Skeletal muscle tissue (tissue), 5 donors: Measurements from ENCODE around the gene PLGLB1. TPM values are rescaled to one million over a fixed set of nuclear protein-coding genes. Genes with fewer than 3 reads are reported as not detected.
"Not testable (repeated sequence)": the region's sequence is repeated elsewhere in the genome, so short reads cannot be mapped to it uniquely, and the experiment has no call there.

Experiments used
- H3K27ac ChIP-seq: one replicate; pipeline ENCODE4 v1.7.0; 2013; ENCODE audit warnings: mild to moderate bottlenecking, low read depth, low read length, inconsistent platforms
- H3K27me3 ChIP-seq, 3 donors: one replicate each; pipeline ENCODE4 v1.7.0; 2013; ENCODE audit warnings: low read length in 3 of 3; ENCODE audit not compliant: control insufficient read depth in 3 of 3, insufficient read depth in 3 of 3
- H3K36me3 ChIP-seq, 3 donors: one replicate each; pipeline ENCODE4 v1.7.0; 2013; ENCODE audit warnings: low read length in 3 of 3; ENCODE audit not compliant: control insufficient read depth in 3 of 3, insufficient read depth in 3 of 3
- H3K4me1 ChIP-seq, 3 donors: one replicate each; pipeline ENCODE4 v1.7.0; 2013; ENCODE audit warnings: low read length in 3 of 3, mild to moderate bottlenecking in 3 of 3; ENCODE audit not compliant: control insufficient read depth in 3 of 3, insufficient read depth in 3 of 3
- H3K4me3 ChIP-seq, 3 donors: one replicate each; pipeline ENCODE4 v1.7.0; 2013; ENCODE audit warnings: low read length in 3 of 3
- H3K9ac ChIP-seq, 3 donors: one replicate each; pipeline ENCODE4 v1.7.0; 2013; ENCODE audit warnings: low read length in 3 of 3, mild to moderate bottlenecking in 3 of 3, moderate library complexity in 2 of 3, low read depth in 1 of 3
- H3K9me3 ChIP-seq, 3 donors: one replicate each; pipeline ENCODE4 v1.7.0; 2013; ENCODE audit warnings: low read length in 3 of 3; ENCODE audit not compliant: control insufficient read depth in 3 of 3
- small RNA-seq: library from RNA; depleted of rRNA; stranded (forward); fragments of <200 nt; gene quantifications from one replicate; pipeline ENCODE3, GENCODE V24; 2014
- total RNA-seq: library from RNA; depleted of rRNA; stranded (reverse); fragments of >200 nt; gene quantifications from one replicate; pipeline ENCODE4 v1.2.3, GENCODE V29; 2014
- donor health status: Osteomylitis.

PLGLB1 gene
- total RNA-seq, 1 donor from 2014 or later = 2.1 TPM

DNA sequence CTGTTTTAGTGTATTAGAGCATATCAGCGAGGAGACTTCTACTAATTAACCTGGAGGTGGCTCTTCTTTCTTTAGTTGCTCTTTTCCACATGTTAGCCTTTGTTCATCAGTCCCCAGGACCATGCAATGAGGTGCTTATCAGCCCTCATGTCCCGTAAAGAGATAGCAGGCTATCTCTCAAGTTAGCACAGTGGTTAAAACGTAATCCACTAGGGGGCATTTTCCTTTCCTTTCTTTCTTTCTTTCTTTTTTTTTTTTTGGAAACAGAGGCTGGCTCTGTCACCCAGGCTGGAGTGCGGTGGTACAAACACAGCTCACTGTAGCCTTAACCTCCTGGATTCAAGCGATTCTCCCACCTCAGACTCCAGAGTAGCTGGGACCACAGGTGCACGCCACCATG is 4.3 kb upstream of the PLGLB1 start:
- not testable (repeated sequence) for H3K9me3 ChIP-seq, H3K27ac ChIP-seq, H3K9ac ChIP-seq, H3K36me3 ChIP-seq, H3K27me3 ChIP-seq, H3K4me1 ChIP-seq, H3K4me3 ChIP-seq

DNA sequence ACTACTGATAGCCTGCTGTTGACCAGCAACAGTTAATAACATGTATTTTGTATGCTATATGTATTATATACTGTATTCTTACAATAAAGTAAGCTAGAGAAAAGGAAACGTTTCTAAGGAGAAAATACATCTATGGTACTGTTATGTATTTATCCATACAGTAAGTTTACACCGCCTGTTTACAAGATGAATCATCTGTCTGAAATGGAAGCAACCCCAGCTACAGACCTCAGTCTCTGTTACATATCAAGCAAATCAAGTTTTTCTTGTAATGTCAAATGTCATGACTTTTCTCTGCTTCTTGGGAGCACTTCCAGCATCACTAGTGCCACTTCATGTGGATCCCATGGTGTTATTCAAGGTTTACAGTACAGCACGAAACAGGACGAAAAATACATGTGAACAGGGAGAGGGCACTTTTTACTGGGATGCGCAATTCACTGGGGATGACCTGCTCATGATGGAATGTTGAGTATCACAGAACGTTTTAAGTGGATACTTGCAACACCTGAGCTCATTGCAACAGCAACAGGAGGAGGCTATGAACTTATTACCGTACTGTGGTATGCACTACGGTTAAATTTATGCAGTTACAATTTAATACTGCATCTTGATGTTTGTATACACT is 2.5 kb upstream of the PLGLB1 start:
- H3K27ac ChIP-seq, H3K9me3 ChIP-seq, H3K4me1 ChIP-seq, H3K27me3 ChIP-seq, H3K9ac ChIP-seq, H3K4me3 ChIP-seq, H3K36me3 ChIP-seq: not testable (repeated sequence)

DNA sequence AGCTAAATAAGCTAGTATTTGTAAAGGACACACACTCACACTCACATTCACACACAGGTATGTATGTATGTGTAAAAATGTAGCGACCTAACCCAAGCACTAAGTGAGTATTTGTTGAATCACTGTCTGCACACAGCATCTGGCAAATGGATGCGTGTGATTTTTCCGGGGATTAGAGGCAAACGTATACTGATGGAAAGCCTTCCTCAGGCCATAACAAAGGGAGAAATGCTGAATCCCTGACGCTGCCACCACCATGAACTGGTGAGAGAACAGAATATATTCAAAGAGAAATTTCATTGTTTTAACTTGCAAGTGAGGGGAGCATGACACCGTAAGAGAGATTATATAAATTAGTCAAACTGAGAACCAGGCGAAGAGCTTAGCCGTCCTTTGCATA is 601 bp downstream of the PLGLB1 start:
- not testable (repeated sequence) for H3K9me3 ChIP-seq, H3K27me3 ChIP-seq, H3K27ac ChIP-seq, H3K36me3 ChIP-seq, H3K4me1 ChIP-seq, H3K4me3 ChIP-seq, H3K9ac ChIP-seq

DNA sequence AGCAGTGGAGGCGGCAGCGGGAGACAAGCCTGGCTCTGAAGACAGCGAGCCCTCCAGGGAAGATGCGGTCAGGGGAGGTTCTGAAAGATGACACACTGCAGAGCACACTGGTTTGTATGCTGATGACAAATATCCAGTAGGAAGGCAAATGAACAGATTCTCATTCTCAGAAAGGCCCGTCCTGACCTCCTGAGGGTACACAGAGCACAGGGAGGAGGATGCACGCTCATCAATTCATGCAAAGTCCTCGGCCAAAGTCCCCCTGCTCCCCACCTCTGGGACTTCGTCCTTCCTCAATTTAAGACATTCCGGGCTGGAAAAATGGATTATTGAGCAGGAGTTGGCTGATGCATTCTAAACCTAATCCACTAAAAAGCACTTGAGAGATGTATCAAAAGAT is 2.6 kb downstream of the PLGLB1 start:
- not testable (repeated sequence) for H3K9me3 ChIP-seq, H3K36me3 ChIP-seq, H3K4me1 ChIP-seq, H3K27me3 ChIP-seq, H3K4me3 ChIP-seq, H3K9ac ChIP-seq, H3K27ac ChIP-seq

DNA sequence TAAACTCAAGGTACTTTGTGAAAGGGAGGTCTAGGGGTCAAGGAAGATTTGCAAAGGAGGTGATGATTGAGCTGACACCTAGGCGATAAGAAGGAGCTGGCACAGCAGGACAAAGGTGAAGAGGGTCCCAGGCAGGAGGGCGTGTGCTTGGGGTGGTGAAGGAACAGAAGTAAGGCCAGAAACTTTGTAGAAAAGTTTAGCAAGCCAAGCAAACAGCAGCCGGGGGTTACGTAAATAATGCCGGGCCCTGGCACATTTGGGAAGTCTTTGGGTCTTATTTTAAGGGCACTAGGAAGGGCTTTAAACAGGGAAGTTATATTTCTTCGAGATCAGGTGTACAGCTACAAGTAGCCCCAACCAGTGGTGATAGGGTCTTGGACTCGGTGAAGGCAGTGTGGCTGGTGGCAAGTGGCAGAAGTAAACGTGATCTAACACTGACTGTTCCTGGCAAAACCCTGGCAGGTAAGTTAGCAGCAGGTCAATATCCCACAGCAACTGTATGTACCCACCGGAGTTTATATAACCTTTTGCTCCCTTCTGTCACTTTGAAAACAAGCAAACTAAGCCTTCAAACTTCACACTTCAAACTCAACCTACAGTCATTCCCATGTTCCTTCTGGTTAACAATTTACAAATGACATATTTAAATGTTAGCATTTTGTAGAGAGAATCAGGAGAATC is 7.0 kb downstream of the PLGLB1 start:
- H3K36me3 ChIP-seq, H3K4me3 ChIP-seq, H3K9ac ChIP-seq, H3K27ac ChIP-seq, H3K9me3 ChIP-seq, H3K27me3 ChIP-seq, H3K4me1 ChIP-seq: not testable (repeated sequence)

- H3K4me1 ChIP-seq, H3K36me3 ChIP-seq, H3K4me3 ChIP-seq, H3K9me3 ChIP-seq, H3K27ac ChIP-seq, H3K9ac ChIP-seq, H3K27me3 ChIP-seq: not testable (repeated sequence)
Measured at GRCh38 chr2:87004398-87004797, 17.2 kb downstream of the PLGLB1 start.

Small RNAs within 50 kb of the gene (small RNA-seq; reads per million reads assigned to genes)
- gene AC125232.1 = not detected

Other genes with a start within 250 kb of the PLGLB1 start
- not detected for gene CD8A, start 230.9 kb downstream of the PLGLB1 start, total RNA-seq
- 1.0 TPM for gene CD8B, start 160.0 kb downstream of the PLGLB1 start, total RNA-seq
- gene RGPD1, start 79.7 kb downstream of the PLGLB1 start, total RNA-seq = 0.52 TPM